PFSK-1 (cell line): ENCODE results near the gene ATG7.

ENCODE experiments used
- FOXP2 ChIP-seq: optimal IDR thresholded peaks from 2 replicates; pipeline ENCODE3; 2011; ENCODE audit warnings: borderline replicate concordance, control low read depth, inconsistent platforms; ENCODE audit not compliant: insufficient read depth; ENCODE audit errors: extremely low read length, extremely low read depth
- POLR2AphosphoS5 ChIP-seq: IDR thresholded peaks from 2 replicates; pipeline ENCODE4 v1.6.1; 2012; ENCODE audit warnings: low read depth, mild to moderate bottlenecking, control low read depth, low read length, moderate library complexity
- SIN3A ChIP-seq: IDR thresholded peaks from 2 replicates; pipeline ENCODE4 v1.6.1; 2012; ENCODE audit warnings: mild to moderate bottlenecking, low read length, moderate library complexity, borderline replicate concordance; ENCODE audit not compliant: insufficient read depth
- TAF1 ChIP-seq: IDR thresholded peaks from 2 replicates; pipeline ENCODE4 v1.6.1; 2012; ENCODE audit warnings: low read length, control low read depth, borderline replicate concordance; ENCODE audit not compliant: insufficient read depth
- TF ChIP-seq, protein P1 (sequence below), 2 experiments: IDR thresholded peaks; 2 replicates each; pipeline versions ENCODE4 v1.6.1 to v1.8.0; 2011 to 2012; ENCODE audit warnings: low read depth in 2 of 2, low read length in 2 of 2, control low read depth in 1 of 2, inconsistent platforms in 1 of 2, mild to moderate bottlenecking in 1 of 2, moderate library complexity in 1 of 2; ENCODE audit not compliant: insufficient read depth in 1 of 2

The ATG7 gene

DNA sequence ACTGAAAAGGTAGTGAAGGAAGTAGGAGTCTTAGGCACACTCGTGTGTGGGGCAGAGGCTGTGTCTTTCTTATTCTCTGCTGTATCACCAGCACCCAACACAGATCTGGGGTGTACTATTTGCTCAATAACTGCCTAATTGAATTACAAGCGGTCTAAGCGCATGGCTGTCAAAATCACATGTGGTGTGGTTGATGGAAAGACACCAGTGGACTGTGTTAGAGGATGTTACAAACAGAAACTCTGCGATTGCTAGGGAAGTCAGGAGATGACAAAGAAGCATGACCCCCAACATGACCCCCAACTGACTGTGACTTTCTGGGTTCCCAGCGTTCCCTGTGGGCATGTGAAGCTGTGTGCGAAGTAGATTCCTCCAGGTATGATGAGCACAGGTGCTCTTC is 32.0 kb downstream of the ATG7 start:
- TF ChIP-seq, protein P1, sequence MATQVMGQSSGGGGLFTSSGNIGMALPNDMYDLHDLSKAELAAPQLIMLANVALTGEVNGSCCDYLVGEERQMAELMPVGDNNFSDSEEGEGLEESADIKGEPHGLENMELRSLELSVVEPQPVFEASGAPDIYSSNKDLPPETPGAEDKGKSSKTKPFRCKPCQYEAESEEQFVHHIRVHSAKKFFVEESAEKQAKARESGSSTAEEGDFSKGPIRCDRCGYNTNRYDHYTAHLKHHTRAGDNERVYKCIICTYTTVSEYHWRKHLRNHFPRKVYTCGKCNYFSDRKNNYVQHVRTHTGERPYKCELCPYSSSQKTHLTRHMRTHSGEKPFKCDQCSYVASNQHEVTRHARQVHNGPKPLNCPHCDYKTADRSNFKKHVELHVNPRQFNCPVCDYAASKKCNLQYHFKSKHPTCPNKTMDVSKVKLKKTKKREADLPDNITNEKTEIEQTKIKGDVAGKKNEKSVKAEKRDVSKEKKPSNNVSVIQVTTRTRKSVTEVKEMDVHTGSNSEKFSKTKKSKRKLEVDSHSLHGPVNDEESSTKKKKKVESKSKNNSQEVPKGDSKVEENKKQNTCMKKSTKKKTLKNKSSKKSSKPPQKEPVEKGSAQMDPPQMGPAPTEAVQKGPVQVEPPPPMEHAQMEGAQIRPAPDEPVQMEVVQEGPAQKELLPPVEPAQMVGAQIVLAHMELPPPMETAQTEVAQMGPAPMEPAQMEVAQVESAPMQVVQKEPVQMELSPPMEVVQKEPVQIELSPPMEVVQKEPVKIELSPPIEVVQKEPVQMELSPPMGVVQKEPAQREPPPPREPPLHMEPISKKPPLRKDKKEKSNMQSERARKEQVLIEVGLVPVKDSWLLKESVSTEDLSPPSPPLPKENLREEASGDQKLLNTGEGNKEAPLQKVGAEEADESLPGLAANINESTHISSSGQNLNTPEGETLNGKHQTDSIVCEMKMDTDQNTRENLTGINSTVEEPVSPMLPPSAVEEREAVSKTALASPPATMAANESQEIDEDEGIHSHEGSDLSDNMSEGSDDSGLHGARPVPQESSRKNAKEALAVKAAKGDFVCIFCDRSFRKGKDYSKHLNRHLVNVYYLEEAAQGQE (IDR thresholded peaks at IDR 0.05; ENCODE audit: insufficient read depth in 1 of 2, low read depth in 2 of 2, low read length in 2 of 2): no peak
- TF ChIP-seq SIN3A (no peak), FOXP2 (no peak), TAF1 (no peak), POLR2AphosphoS5 (no peak)

- TF ChIP-seq FOXP2 (no peak), TAF1 (no peak), POLR2AphosphoS5 (no peak)
These were observed 33.3 kb downstream of the ATG7 start for GRCh38 chr3:11305509-11305908.

GRCh38 chr3:11306817-11307589 is 34.8 kb downstream of the ATG7 start:
- TF ChIP-seq SIN3A: no peak
- TF ChIP-seq FOXP2: no peak
- no peak for TF ChIP-seq POLR2AphosphoS5
- TF ChIP-seq, protein P1 (IDR thresholded peaks at IDR 0.05; ENCODE audit: insufficient read depth in 1 of 2, low read depth in 2 of 2, low read length in 2 of 2): no peak
- no peak for TF ChIP-seq TAF1

DNA sequence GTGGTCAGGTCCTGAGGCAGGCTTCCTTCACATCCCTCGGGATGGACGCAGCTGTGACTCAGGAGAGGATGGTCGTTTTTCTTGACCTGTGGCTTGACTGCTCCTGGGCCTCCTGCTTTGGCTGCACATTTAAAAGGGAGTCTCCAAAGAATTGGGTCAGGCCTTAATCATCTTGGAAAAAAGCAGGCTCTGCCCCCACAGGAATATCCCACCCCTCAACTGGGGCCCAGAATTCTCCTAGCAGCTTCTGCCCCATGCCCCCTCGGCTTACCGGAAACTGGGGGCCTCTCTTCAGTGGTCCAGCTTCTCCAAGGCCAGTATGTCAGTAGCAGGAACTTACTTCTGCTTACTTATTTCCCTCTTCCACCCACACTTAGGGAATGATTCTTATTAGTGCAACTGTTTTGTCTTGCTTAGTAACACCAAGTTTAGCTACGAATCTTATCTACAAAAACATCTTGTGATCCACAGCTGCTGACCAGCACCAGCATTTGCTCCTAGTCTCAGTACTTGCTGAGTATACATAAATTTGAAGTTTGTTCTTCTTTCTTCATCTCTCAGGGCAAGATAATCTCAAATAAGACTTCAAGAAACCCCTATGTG is 35.7 kb downstream of the ATG7 start:
- TF ChIP-seq FOXP2 (no peak), TAF1 (no peak), POLR2AphosphoS5 (no peak), SIN3A (no peak)
- TF ChIP-seq, protein P1 (IDR thresholded peaks at IDR 0.05; ENCODE audit: insufficient read depth in 1 of 2, low read depth in 2 of 2, low read length in 2 of 2): no peak

- TF ChIP-seq FOXP2 (no peak), POLR2AphosphoS5 (no peak), SIN3A (no peak), TAF1 (no peak)
- TF ChIP-seq, protein P1 (IDR thresholded peaks at IDR 0.05; ENCODE audit: insufficient read depth in 1 of 2, low read depth in 2 of 2, low read length in 2 of 2): no peak
These were observed 38.1 kb downstream of the ATG7 start for GRCh38 chr3:11310258-11310657.
